ENCODE results near the gene FREM1.
A peak's percentile ranks its signal among the peaks of the same experiment; 100 is the strongest.

The FREM1 gene

GRCh38 chr9:14752871-14753270, 157.4 kb downstream of the FREM1 start:
- H3K4me1 Mint-ChIP-seq = peaks cover 26% of the 10 kb centered on the region

GRCh38 chr9:14752271-14752670, 158.0 kb downstream of the FREM1 start:
- peak overlapping the region; percentile 9 for H3K27ac Mint-ChIP-seq
- peaks cover 26% of the 10 kb centered on the region for H3K4me1 Mint-ChIP-seq
- H3K27me3 Mint-ChIP-seq (ENCODE audit: low read depth, poor library complexity) = no peaks in the 10 kb centered on the region

More at GRCh38 chr9:14752871-14753270, 157.4 kb downstream of the FREM1 start:
- Mint-ChIP-seq H3K36me3 (ENCODE audit: low read depth) (peaks cover 69% of the 10 kb centered on the region), H3K27me3 (ENCODE audit: low read depth, poor library complexity) (no peaks in the 10 kb centered on the region), H3K27ac (no peak overlapping the region), H3K4me3 (no peak overlapping the region), H3K9me3 (no peaks in the 10 kb centered on the region)
- TF ChIP-seq CTCF (IDR thresholded peaks at IDR 0.05) = no peak
- no peak for DNase-seq

GRCh38 chr9:14750821-14751220, 159.4 kb downstream of the FREM1 start:
- no peaks in the 10 kb centered on the region for H3K9me3 Mint-ChIP-seq
- H3K4me3 Mint-ChIP-seq = no peak overlapping the region
- H3K4me1 Mint-ChIP-seq = peaks cover 26% of the 10 kb centered on the region
- peaks cover 84% of the 10 kb centered on the region for H3K36me3 Mint-ChIP-seq (ENCODE audit: low read depth)
- no peak for TF ChIP-seq CTCF (IDR thresholded peaks at IDR 0.05)
- no peak for DNase-seq
- no peaks in the 10 kb centered on the region for H3K27me3 Mint-ChIP-seq (ENCODE audit: low read depth, poor library complexity)
- H3K27ac Mint-ChIP-seq = no peak overlapping the region

More at GRCh38 chr9:14752271-14752670, 158.0 kb downstream of the FREM1 start:
- no peak for DNase-seq
- Mint-ChIP-seq H3K36me3 (ENCODE audit: low read depth) (peaks cover 75% of the 10 kb centered on the region), H3K4me3 (no peak overlapping the region), H3K9me3 (no peaks in the 10 kb centered on the region)
- TF ChIP-seq CTCF (IDR thresholded peaks at IDR 0.05) = no peak

GRCh38 chr9:14749741-14750211, 160.5 kb downstream of the FREM1 start:
- Mint-ChIP-seq H3K9me3 (no peaks in the 10 kb centered on the region), H3K4me1 (peaks cover 26% of the 10 kb centered on the region), H3K4me3 (no peak overlapping the region), H3K36me3 (ENCODE audit: low read depth) (peaks cover 85% of the 10 kb centered on the region), H3K27me3 (ENCODE audit: low read depth, poor library complexity) (no peaks in the 10 kb centered on the region), H3K27ac (no peak overlapping the region)
- DNase-seq = no peak
- no peak for TF ChIP-seq CTCF (IDR thresholded peaks at IDR 0.05)

GRCh38 chr9:14748373-14748772, 161.9 kb downstream of the FREM1 start:
- no peak for TF ChIP-seq CTCF (IDR thresholded peaks at IDR 0.05)
- no peak overlapping the region for H3K27ac Mint-ChIP-seq
- DNase-seq = no peak
- H3K27me3 Mint-ChIP-seq (ENCODE audit: low read depth, poor library complexity) = no peaks in the 10 kb centered on the region
- H3K4me3 Mint-ChIP-seq = no peak overlapping the region
- H3K4me1 Mint-ChIP-seq = peaks cover 26% of the 10 kb centered on the region
- H3K9me3 Mint-ChIP-seq = no peaks in the 10 kb centered on the region
- peaks cover 79% of the 10 kb centered on the region for H3K36me3 Mint-ChIP-seq (ENCODE audit: low read depth)

GRCh38 chr9:14747111-14747510, 163.1 kb downstream of the FREM1 start:
- Mint-ChIP-seq H3K27ac (no peak overlapping the region), H3K4me1 (peaks cover 26% of the 10 kb centered on the region), H3K9me3 (no peaks in the 10 kb centered on the region), H3K36me3 (ENCODE audit: low read depth) (peaks cover 80% of the 10 kb centered on the region), H3K27me3 (ENCODE audit: low read depth, poor library complexity) (no peaks in the 10 kb centered on the region), H3K4me3 (no peak overlapping the region)
- DNase-seq = no peak
- TF ChIP-seq CTCF (IDR thresholded peaks at IDR 0.05) = no peak
